ENCODE measurements around the gene HECW1. TPM values are rescaled to one million over a fixed set of nuclear protein-coding genes. Genes with fewer than 3 reads are reported as not detected.
A peak's percentile ranks its signal among the peaks of the same experiment; 100 is the strongest.

The HECW1 gene
- total RNA-seq, 1 donor from 2014 or later = 0.46 TPM

DNA sequence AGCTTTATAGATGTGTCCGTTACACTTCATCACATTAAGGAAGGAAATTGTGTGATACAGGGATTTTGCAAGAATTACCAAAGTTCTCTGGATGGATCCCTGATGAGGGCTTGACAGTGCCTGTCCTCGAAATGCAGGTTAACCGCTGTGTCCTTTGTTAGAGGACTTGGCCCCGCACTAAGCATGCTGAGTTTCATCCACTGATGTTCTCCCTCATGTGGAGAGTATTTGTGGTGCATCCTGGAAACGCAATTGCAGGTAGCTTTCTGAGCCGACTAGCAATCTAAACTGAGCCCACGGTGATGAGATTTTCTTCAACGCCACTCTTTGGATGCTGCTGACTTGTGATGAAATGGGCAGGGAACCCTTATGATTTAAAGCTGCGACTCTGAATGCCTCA, 398.6 kb downstream of the HECW1 start:
- Histone ChIP-seq H3K27me3 (ENCODE audit: control insufficient read depth, insufficient read depth, low read length) (peaks cover 3% of the 10 kb centered on the region), H3K36me3 (ENCODE audit: control insufficient read depth, insufficient read depth, low read length) (no peaks in the 10 kb centered on the region), H3K4me3 (ENCODE audit: low read depth, low read length) (no peak overlapping the region)
- TF ChIP-seq, protein P1, sequence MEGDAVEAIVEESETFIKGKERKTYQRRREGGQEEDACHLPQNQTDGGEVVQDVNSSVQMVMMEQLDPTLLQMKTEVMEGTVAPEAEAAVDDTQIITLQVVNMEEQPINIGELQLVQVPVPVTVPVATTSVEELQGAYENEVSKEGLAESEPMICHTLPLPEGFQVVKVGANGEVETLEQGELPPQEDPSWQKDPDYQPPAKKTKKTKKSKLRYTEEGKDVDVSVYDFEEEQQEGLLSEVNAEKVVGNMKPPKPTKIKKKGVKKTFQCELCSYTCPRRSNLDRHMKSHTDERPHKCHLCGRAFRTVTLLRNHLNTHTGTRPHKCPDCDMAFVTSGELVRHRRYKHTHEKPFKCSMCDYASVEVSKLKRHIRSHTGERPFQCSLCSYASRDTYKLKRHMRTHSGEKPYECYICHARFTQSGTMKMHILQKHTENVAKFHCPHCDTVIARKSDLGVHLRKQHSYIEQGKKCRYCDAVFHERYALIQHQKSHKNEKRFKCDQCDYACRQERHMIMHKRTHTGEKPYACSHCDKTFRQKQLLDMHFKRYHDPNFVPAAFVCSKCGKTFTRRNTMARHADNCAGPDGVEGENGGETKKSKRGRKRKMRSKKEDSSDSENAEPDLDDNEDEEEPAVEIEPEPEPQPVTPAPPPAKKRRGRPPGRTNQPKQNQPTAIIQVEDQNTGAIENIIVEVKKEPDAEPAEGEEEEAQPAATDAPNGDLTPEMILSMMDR (IDR thresholded peaks at IDR 0.05; ENCODE audit: insufficient read depth, low read length, poor library complexity, severe bottlenecking) = peak; percentile 17
- DNase-seq (ENCODE audit: low read depth) = no peak

DNA sequence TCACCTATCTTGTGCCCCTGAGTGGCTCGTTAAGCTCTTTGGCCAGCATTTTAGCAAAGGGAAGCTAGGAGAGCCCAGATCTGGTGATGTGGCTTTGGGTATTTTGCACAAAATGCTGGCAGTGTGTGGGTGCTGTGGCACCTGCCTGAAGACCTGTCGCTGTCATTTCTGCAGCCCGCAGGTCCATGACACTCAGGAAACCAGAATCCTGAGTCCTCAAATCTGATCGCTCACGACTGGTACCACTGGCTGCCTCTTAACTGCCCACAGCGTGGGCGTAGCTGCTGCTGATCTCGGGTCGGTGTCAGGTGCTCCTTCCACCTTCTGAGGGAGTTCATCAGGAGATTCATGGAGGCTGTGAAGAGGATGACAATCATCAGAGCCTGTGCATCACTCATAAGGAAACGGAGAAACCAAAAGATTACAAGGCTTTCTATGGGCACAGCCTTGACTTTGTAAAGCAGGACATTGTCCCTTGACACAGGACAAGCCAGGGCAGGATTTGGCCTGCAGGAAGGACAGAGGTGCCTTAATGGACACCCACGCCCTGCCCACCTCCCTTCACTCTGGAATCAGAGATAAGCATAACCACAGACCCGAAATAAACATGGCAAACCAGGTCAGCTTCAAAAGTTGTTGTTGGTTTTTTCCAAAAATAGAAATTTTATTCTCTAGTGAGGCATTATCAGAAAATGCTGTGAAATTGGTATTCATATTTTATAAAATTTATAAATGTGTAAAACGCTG, 399.5 kb downstream of the HECW1 start:
- no peaks in the 10 kb centered on the region for H3K36me3 ChIP-seq (ENCODE audit: control insufficient read depth, insufficient read depth, low read length)
- H3K4me3 ChIP-seq (ENCODE audit: low read depth, low read length) = no peak overlapping the region
- peaks cover 3% of the 10 kb centered on the region for H3K27me3 ChIP-seq (ENCODE audit: control insufficient read depth, insufficient read depth, low read length)
- DNase-seq (ENCODE audit: low read depth) = no peak
- TF ChIP-seq, protein P1 (IDR thresholded peaks at IDR 0.05; ENCODE audit: insufficient read depth, low read length, poor library complexity, severe bottlenecking) = no peak

DNA sequence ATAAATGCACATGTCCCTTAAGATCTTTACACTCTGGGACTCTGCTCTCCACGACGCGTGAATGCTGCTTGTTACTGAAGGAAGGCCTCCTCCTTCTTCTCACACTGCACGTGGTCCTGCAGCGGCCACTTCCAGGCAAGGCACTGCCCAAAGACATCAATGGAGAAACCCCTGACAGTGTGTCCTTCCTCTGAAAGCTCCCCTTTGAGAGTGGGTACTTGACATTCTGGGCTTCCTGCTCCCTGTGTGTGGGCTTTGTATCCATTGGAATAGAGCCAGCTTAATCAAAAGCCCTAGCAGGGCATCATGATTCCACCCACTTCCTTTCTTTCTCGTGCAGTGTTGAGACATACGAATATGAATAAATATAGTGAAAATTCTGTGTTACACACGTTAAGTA, 400.8 kb downstream of the HECW1 start:
- DNase-seq (ENCODE audit: low read depth) = no peak
- H3K36me3 ChIP-seq (ENCODE audit: control insufficient read depth, insufficient read depth, low read length) = no peaks in the 10 kb centered on the region
- peaks cover 3% of the 10 kb centered on the region for H3K27me3 ChIP-seq (ENCODE audit: control insufficient read depth, insufficient read depth, low read length)
- H3K4me3 ChIP-seq (ENCODE audit: low read depth, low read length) = no peak overlapping the region
- TF ChIP-seq, protein P1 (IDR thresholded peaks at IDR 0.05; ENCODE audit: insufficient read depth, low read length, poor library complexity, severe bottlenecking) = no peak

DNA sequence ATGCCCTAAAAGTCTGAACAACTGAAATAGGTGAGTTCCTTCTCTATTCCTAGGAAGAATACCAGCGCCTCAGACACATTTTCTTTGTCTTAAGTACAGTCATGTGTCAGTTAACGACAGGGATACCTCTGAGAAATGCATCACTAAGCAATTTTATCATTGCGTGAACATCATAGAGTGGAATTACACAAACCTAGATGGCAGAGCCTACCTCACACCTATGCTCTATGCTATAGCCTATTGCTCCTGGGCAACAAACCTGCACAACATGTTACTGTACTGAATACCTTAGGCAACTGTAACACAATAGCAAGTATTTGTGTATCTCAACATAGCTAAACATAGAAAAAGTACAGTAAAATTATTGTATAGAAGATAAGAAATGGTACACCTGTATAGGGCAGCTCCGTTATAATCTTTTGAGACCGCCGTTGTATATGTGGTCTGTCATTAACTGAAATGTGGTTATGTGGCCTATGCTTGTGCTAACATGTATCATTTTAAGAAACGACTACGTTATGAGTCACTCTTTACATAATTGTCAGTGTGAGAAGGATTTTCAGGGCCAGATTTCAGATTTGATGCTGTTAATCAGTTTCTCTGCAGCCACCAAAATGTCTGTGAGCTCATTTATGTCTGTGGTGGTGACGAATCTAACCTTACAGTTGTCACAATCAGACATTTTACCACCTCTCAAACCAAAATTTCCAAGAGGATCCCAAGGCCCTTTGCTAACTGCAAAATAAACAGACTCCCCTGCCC, 404.3 kb downstream of the HECW1 start:
- Histone ChIP-seq H3K36me3 (ENCODE audit: control insufficient read depth, insufficient read depth, low read length) (no peaks in the 10 kb centered on the region), H3K4me3 (ENCODE audit: low read depth, low read length) (no peak overlapping the region), H3K27me3 (ENCODE audit: control insufficient read depth, insufficient read depth, low read length) (peaks cover under 1% of the 10 kb centered on the region)
- TF ChIP-seq, protein P1 (IDR thresholded peaks at IDR 0.05; ENCODE audit: insufficient read depth, low read length, poor library complexity, severe bottlenecking) = no peak
- DNase-seq (ENCODE audit: low read depth) = no peak

DNA sequence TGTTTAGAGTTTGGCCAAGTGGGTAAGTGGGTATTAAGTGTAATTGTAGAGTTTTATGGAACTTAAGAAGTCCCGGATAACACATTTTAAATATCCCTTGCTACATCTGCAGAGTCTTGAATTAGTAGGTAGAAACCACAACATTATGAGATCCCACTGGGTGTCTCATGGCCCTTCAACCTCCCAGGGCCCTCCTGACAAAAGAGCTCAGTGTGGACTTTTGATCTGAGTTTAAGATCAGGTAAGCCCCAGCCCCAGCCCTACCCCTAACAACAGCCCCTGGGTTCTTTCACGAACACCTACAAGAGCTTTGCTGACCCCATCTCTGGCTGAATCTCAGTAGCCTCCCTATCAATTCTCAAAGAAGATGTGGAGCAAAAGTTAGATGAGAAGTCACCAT, 405.0 kb downstream of the HECW1 start:
- no peak for DNase-seq (ENCODE audit: low read depth)
- no peaks in the 10 kb centered on the region for H3K36me3 ChIP-seq (ENCODE audit: control insufficient read depth, insufficient read depth, low read length)
- H3K4me3 ChIP-seq (ENCODE audit: low read depth, low read length) = no peak overlapping the region
- TF ChIP-seq, protein P1 (IDR thresholded peaks at IDR 0.05; ENCODE audit: insufficient read depth, low read length, poor library complexity, severe bottlenecking) = no peak
- no peaks in the 10 kb centered on the region for H3K27me3 ChIP-seq (ENCODE audit: control insufficient read depth, insufficient read depth, low read length)
